B cell (primary cell): ENCODE measurements around the gene MAPK14.

Experiments
- CTCF ChIP-seq: fragments of 200-600 bp; IDR thresholded peaks from one replicate; pipeline ENCODE4 v1.8.0; 2022; ENCODE audit warnings: antibody characterized with exemption, mild to moderate bottlenecking
- EZH2 ChIP-seq: IDR thresholded peaks from 2 replicates; pipeline ENCODE4 v1.6.1; 2012; ENCODE audit warnings: borderline replicate concordance, low read depth, mild to moderate bottlenecking, moderate library complexity, low read length; ENCODE audit not compliant: insufficient read depth, poor library complexity, severe bottlenecking

DNA sequence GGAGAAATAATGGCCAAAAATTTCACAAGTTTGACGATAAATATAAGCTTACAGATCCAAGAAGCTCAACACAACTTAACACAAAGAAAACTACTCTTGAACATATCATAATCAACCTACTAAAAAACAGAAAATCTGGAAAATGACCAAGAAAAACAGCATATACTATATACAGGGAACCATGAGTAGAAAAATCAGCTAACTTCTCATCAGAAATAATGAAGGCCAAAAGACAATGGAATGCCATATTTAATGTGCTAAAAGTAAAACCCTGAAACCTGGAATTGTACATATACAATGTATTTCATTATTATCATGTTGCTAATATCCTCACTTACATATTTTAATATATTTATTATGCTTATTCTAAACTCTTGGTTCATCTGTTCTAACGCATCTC lies 128.1 kb downstream of the MAPK14 start:
- no peak for TF ChIP-seq CTCF
- no peak for TF ChIP-seq EZH2
